Activated CD8-positive, alpha-beta memory T cell treated with anti-CD3 and anti-CD28 coated beads, Interleukin-2, amount 10 ng/mL, durations not matched to agents 7 days and 5 days (primary cell): ENCODE results near the gene KNOP1. TPM values are rescaled to one million over a fixed set of nuclear protein-coding genes. Genes with fewer than 3 reads are reported as not detected.

Experiments
- ATAC-seq: fragments of 150-1000 bp; cut with Tn5 transposase; one replicate; pipeline ENCODE4 v1.10.0; 2021; ENCODE audit warnings: moderate library complexity
- CTCF ChIA-PET: fragments of 350-600 bp; sonication (Branson Sonifier 250); formaldehyde crosslinking; loops from one replicate; lab custom pipeline; 2021; ENCODE audit warnings: antibody characterized with exemption; lab: Charles Lee
- DNase-seq: peaks from one replicate; pipeline ENCODE4 v3.0.0-alpha.2; 2020
- H3K27ac Mint-ChIP-seq: one replicate; pipeline ENCODE4 v1.8.0; 2021; ENCODE audit warnings: mild to moderate bottlenecking, mixed read lengths
- H3K27me3 Mint-ChIP-seq: one replicate; pipeline ENCODE4 v1.8.0; 2021; ENCODE audit warnings: mixed read lengths
- H3K36me3 Mint-ChIP-seq: one replicate; pipeline ENCODE4 v1.8.0; 2021; ENCODE audit warnings: mild to moderate bottlenecking, mixed read lengths
- H3K4me1 Mint-ChIP-seq: one replicate; pipeline ENCODE4 v1.8.0; 2021; ENCODE audit warnings: mixed read lengths
- H3K4me3 Mint-ChIP-seq: one replicate; pipeline ENCODE4 v1.8.0; 2021; ENCODE audit warnings: mild to moderate bottlenecking, moderate library complexity, mixed read lengths
- H3K9me3 Mint-ChIP-seq: one replicate; pipeline ENCODE4 v1.8.0; 2022; ENCODE audit warnings: low read depth, mixed read lengths
- total RNA-seq, 2 experiments: library from RNA; stranded (reverse); gene quantifications; one replicate each; pipeline ENCODE4 v1.2.3, GENCODE V29; 2021

Gene KNOP1
- total RNA-seq, 2 experiments from 2014 or later: 20.9 to 24.4 TPM

- no peaks in the 10 kb centered on the region for H3K4me1 Mint-ChIP-seq
- H3K27me3 Mint-ChIP-seq: no peaks in the 10 kb centered on the region
- no peak overlapping the region for H3K27ac Mint-ChIP-seq
- DNase-seq: no peak
- ATAC-seq: no peak
- CTCF ChIA-PET: no interaction called here
- H3K9me3 Mint-ChIP-seq: no peaks in the 10 kb centered on the region
- no peak overlapping the region for H3K4me3 Mint-ChIP-seq
- peaks cover 33% of the 10 kb centered on the region for H3K36me3 Mint-ChIP-seq
Measured at GRCh38 chr16:19708296-19709205, 9.5 kb downstream of the KNOP1 start.

- DNase-seq: no peak
- Mint-ChIP-seq H3K27ac (no peak overlapping the region), H3K4me3 (no peak overlapping the region), H3K9me3 (no peaks in the 10 kb centered on the region), H3K27me3 (no peaks in the 10 kb centered on the region), H3K36me3 (peaks cover 37% of the 10 kb centered on the region), H3K4me1 (no peaks in the 10 kb centered on the region)
- ATAC-seq: no peak
- CTCF ChIA-PET: no interaction called here
Measured at GRCh38 chr16:19707569-19708295, 10.3 kb downstream of the KNOP1 start.

- no peak for ATAC-seq
- CTCF ChIA-PET: no interaction called here
Measured at GRCh38 chr16:19706846-19707245, 11.2 kb downstream of the KNOP1 start.

GRCh38 chr16:19705843-19706242 lies 12.2 kb downstream of the KNOP1 start:
- no peak overlapping the region for H3K4me3 Mint-ChIP-seq
- no peaks in the 10 kb centered on the region for H3K4me1 Mint-ChIP-seq
- H3K36me3 Mint-ChIP-seq: peaks cover 49% of the 10 kb centered on the region
- H3K27me3 Mint-ChIP-seq: no peaks in the 10 kb centered on the region
- H3K9me3 Mint-ChIP-seq: no peaks in the 10 kb centered on the region
- ATAC-seq (no peak), DNase-seq (no peak)
- CTCF ChIA-PET: no interaction called here
- H3K27ac Mint-ChIP-seq: no peak overlapping the region

More at GRCh38 chr16:19706846-19707245, 11.2 kb downstream of the KNOP1 start:
- Mint-ChIP-seq H3K27ac (no peak overlapping the region), H3K4me1 (no peaks in the 10 kb centered on the region), H3K4me3 (no peak overlapping the region), H3K9me3 (no peaks in the 10 kb centered on the region), H3K27me3 (no peaks in the 10 kb centered on the region), H3K36me3 (peaks cover 42% of the 10 kb centered on the region)
- no peak for DNase-seq

DNA sequence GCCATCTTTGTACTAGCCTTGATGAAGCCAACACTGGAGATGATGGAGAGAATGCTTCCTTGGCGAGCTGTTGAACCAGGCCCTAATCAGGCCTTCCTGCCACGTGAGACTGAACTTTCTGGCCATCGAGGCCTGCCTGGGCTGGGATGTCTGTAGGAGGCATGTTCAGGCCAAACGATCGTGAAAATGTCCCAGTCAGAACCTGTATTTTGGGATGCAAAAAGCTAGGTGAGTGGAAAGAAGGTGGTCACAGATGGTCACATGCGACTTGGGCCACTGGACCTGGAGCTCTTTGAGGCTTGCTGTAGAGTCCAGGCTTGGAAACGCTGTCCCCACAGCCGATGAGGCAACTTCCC lies 12.9 kb downstream of the KNOP1 start:
- Mint-ChIP-seq H3K36me3 (peaks cover 55% of the 10 kb centered on the region), H3K27ac (no peak overlapping the region), H3K9me3 (no peaks in the 10 kb centered on the region), H3K4me1 (no peaks in the 10 kb centered on the region), H3K4me3 (no peak overlapping the region), H3K27me3 (no peaks in the 10 kb centered on the region)
- CTCF ChIA-PET: no interaction called here
- DNase-seq: no peak
- no peak for ATAC-seq

- no peak overlapping the region for H3K4me3 Mint-ChIP-seq
- no peak for ATAC-seq
- no peaks in the 10 kb centered on the region for H3K9me3 Mint-ChIP-seq
- H3K36me3 Mint-ChIP-seq: peaks cover 56% of the 10 kb centered on the region
- no peak for DNase-seq
- H3K4me1 Mint-ChIP-seq: no peaks in the 10 kb centered on the region
- CTCF ChIA-PET: no interaction called here
- H3K27ac Mint-ChIP-seq: no peak overlapping the region
- no peaks in the 10 kb centered on the region for H3K27me3 Mint-ChIP-seq
Measured at GRCh38 chr16:19704321-19705145, 13.5 kb downstream of the KNOP1 start.

DNA sequence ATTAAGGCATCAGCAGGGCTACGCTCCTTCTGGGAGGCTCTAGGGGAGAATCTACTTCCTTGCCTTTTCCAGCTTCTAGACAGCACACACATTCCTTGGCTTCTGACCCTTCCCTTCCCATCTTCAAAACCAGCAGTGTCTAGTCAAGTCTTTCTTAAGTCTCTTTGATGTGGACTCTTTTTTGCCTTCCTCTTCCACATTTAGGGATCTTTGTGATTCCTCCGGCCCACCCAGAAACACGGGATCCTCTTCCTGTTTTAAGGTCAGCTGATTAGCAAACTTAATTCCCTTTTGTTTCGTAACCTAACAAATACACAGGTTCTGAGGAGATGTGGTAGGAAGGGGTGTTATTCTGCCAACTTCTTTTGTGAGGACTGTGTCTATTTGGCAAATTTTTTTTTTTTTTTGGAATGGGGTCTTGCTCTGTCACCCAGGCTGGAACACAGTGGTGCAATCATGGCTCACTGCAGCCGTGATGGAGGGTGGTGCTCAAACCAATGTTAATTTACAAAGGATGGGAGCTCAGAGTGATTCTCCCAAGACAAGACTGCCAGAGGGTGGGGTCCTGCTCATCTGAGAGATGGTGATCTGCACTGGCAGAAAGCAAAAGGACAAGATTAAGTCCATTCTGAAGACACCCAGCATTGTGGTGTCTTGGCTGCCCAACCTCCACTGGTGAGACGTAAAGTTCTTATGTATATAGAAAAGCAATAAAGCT lies 14.7 kb downstream of the KNOP1 start:
- DNase-seq: no peak
- Mint-ChIP-seq H3K36me3 (peaks cover 59% of the 10 kb centered on the region), H3K9me3 (no peaks in the 10 kb centered on the region), H3K4me1 (peaks cover under 1% of the 10 kb centered on the region), H3K27me3 (no peaks in the 10 kb centered on the region), H3K4me3 (no peak overlapping the region), H3K27ac (no peak overlapping the region)
- CTCF ChIA-PET: no interaction called here
- ATAC-seq: no peak

GRCh38 chr16:19701091-19701490 lies 16.9 kb downstream of the KNOP1 start:
- no peak for ATAC-seq
- DNase-seq: no peak
- CTCF ChIA-PET: no interaction called here
- no peak overlapping the region for H3K4me3 Mint-ChIP-seq
- peaks cover 21% of the 10 kb centered on the region for H3K4me1 Mint-ChIP-seq
- peaks cover 57% of the 10 kb centered on the region for H3K36me3 Mint-ChIP-seq
- H3K27ac Mint-ChIP-seq: no peak overlapping the region
- no peaks in the 10 kb centered on the region for H3K9me3 Mint-ChIP-seq
- H3K27me3 Mint-ChIP-seq: no peaks in the 10 kb centered on the region

GRCh38 chr16:19700319-19700781 lies 17.7 kb downstream of the KNOP1 start:
- DNase-seq (no peak), ATAC-seq (no peak)
- Mint-ChIP-seq H3K27me3 (no peaks in the 10 kb centered on the region), H3K27ac (no peak overlapping the region), H3K4me1 (peaks cover 24% of the 10 kb centered on the region), H3K36me3 (peaks cover 51% of the 10 kb centered on the region), H3K9me3 (no peaks in the 10 kb centered on the region), H3K4me3 (no peak overlapping the region)
- CTCF ChIA-PET: no interaction called here

DNA sequence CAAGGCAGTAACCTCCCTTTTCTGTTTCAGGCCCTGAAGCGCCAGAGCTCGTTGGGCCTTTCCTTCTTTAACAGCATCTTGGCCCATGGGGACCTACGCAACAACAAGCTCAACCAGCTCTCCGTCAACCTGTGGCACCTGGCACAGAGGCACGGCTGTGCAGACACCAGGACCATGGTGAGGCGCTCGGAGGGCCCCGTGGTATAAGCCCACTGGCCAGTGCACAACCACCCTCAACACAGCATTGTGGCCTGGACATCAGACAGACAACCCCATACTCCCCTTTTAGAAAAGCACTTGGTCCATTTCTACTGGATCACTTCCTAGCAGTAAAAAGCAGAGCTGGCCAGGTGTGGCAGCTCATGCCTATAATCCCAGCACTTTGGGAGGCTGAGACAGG lies 18.6 kb downstream of the KNOP1 start:
- no peak for ATAC-seq
- Mint-ChIP-seq H3K27me3 (no peaks in the 10 kb centered on the region), H3K27ac (no peak overlapping the region), H3K4me3 (no peak overlapping the region), H3K4me1 (peaks cover 25% of the 10 kb centered on the region), H3K9me3 (no peaks in the 10 kb centered on the region), H3K36me3 (peaks cover 47% of the 10 kb centered on the region)
- DNase-seq: no peak
- CTCF ChIA-PET: no interaction called here

- H3K4me1 Mint-ChIP-seq: peaks cover 25% of the 10 kb centered on the region
- H3K4me3 Mint-ChIP-seq: no peak overlapping the region
- H3K36me3 Mint-ChIP-seq: peaks cover 45% of the 10 kb centered on the region
- no peak for DNase-seq
- H3K27me3 Mint-ChIP-seq: no peaks in the 10 kb centered on the region
- H3K9me3 Mint-ChIP-seq: no peaks in the 10 kb centered on the region
- CTCF ChIA-PET: no interaction called here
- ATAC-seq: no peak
- H3K27ac Mint-ChIP-seq: no peak overlapping the region
Measured at GRCh38 chr16:19698480-19699465, 19.3 kb downstream of the KNOP1 start.

DNA sequence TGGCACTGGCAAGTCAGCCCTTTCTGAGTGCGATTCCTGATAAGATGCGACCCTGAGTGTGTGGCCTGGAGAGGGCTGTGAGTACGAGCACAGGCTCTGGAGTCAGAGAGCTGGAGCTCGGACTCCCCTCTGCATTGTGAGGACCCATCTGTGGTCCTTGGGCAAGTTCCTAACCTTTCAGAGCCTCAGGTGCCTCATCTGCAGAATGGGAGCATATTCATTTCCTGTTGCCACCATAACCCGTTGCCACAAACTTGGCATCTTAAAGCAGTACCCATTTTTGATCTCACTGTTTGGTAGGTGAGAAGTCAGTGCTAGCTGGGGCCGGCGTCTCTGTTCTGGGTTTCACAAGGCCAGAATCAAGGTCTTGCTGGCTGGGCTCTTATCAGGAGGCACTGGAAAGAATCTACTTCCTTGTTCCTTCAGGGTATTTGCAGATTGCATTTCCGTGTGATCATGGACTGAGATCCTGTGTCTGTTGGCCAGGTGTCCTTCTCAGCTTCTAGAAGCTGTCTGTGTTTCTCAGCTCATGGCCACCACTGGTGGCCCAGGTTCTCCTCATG lies 20.2 kb downstream of the KNOP1 start:
- peaks cover 25% of the 10 kb centered on the region for H3K4me1 Mint-ChIP-seq
- no peaks in the 10 kb centered on the region for H3K27me3 Mint-ChIP-seq
- H3K36me3 Mint-ChIP-seq: peaks cover 42% of the 10 kb centered on the region
- DNase-seq: no peak
- H3K27ac Mint-ChIP-seq: no peak overlapping the region
- no peaks in the 10 kb centered on the region for H3K9me3 Mint-ChIP-seq
- CTCF ChIA-PET: no interaction called here
- no peak overlapping the region for H3K4me3 Mint-ChIP-seq
- ATAC-seq: no peak
